HG03280 (cell line): ENCODE results near the gene C9orf85.
"Not testable (repeated sequence)": the region's sequence is repeated elsewhere in the genome, so short reads cannot be mapped to it uniquely, and the experiment has no call there.

Experiments used
- ATAC-seq: cut with Tn5 transposase; IDR thresholded peaks from one replicate; pipeline ENCODE4 v1.9.1; 2021; ENCODE audit warnings: mild to moderate bottlenecking, moderate library complexity; ENCODE audit not compliant: unreplicated experiment

Gene C9orf85

DNA sequence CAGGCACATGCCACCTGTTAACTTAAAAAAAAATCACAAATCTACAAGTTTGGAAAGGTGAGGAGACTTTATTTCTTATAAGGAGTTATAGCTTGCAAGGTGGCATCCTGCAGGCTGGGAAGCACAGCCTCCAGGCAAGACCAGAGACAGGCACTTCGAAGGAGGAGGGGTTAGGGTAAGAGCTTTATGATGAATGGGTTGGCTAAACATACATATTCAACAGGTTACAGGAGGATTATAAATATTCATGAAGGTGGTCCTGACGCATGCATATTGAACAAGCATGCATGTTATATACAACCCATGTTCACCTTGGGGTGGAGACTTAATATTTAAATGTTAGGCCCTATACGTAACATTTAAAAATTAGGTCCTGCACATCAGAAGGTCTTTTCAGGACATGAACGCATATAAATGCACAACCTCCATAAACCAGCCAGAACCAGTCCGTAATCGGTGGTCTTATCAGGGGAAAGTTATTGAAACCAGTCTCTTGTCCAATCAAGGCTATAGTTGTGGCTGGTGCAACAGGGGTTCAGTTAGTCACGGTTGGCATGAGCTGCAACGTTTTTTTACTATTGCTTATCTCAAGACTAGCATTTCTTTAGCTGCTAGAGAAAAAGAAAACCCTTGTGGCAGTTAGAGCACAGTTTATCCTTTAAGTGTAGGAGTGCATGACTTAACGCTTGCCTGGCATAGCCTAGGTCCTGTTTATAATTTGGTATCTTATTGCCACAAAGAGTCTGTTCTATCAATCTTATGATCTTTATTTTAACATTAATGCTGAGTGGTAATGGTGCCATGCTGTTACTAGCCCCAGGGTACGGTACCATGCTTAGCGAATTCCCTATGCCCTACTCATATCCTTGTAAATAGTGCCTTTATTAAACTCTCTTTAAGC, 76.3 kb downstream of the C9orf85 start:
- no peak for ATAC-seq

DNA sequence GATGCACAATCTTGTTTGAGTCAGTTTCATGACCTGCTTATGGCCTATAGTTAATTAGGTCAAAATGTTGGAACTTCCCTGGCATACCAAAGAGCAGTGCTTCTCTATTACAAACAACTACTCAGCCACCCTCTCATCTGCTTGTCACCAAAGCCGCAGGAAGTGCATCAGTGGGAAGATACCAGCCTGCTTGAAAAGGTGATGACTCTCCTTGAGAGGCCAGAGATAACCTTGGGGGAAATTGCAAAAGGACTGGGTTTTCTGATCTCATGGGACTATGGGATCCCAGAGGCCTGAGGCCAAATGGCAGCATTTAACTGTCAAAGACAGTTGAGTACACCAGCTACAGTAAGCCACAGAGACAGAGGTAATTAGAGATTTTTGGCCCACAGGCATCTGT, 79.0 kb downstream of the C9orf85 start:
- ATAC-seq, result no peak

DNA sequence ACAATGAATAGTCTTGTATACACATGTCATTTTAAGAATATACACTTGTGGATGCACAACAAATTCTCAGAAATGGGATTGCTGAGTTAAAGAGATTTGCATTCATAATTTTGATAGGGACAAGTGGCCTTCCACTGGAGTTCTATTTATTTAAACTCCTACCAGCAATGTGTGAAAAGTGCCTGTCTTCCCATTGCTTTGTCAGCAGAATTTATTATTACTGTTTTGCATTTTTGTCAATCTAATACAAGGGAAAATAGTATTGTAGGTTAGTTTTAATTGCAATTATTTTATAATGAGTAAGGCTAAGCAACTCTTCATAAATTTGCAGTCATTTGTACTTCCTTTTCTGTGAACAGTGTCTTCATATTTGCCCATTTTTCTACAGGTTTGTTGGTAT, 94.0 kb downstream of the C9orf85 start:
- no peak for ATAC-seq

DNA sequence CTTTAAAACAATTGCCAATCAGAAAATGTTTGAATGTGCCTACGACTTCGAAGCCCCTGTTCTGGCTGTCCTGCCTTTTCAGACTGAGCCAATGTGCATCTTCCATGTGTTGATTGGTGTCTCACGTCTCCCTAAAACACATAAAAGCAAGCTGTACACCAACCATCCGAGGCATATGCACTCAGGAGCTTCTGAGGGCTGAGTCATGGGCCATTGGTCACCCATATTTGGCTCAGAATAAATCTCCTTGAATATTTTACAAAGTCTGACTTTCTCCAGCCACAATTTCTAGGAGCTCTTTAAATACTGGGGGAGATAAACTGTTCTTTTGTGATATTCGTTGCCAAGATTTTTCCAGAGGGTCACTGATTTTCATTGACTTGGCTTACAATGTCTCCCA, 95.1 kb downstream of the C9orf85 start:
- no peak for ATAC-seq

DNA sequence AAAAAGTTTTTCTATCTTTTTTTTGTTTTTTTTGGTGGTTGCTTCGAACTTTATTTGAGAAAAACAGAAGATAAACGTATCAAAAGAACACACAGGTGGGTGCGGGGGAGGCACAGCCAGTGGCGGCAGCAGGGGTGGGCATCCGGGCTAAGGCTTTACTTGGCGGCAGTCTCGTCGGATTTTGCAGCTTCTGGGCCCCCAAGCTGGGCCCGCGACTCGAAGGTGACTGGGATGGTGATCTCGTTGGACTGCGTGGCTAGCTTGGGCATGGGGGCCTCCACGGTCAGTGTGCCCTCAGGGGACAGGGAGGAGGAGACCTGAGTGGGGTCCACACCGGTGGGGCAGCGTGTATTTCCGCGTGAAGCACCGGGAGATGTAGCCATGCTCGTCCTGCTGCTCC, 96.3 kb downstream of the C9orf85 start:
- not testable (repeated sequence) for ATAC-seq

DNA sequence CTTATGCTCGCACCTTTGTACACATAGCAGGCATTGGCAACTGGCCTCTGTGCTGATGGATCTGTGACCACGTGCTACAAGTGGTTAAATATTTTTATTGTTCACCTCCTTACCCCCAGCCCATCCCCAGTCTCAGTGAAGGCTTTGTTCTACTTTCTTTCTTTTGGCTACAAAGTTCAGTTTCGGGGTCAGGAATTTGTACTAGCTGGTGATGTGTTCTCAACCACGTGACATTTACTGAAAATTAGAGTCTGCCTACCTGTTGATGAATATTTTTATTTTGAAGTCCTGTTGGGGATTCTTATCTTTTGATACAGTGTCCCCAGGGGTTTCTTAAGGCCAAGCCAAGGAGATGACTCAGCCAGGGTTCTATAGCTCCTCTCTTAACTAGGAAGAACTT, 101.2 kb downstream of the C9orf85 start:
- no peak for ATAC-seq

DNA sequence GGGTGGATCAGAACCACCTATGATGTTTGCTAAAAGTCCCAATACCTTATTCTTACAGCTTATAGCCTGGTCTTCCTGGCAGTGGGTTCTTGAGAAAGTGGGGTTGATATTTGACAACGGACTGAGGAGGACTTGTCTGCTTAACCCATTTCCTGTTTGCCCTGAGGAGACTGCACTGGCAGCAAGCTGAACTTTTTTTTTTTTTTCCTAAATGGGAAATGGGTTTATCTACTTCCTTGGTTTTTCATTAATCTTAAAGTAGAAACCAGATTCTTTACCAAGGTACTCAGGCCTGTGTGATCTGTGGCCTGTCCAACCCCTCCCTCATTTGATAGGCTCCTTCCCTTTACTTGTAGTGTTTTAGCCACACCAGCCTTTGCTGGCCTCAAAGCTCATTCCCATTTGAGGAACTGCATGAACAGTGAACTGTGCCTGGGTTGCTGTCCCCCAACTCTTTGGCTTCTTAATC, 101.9 kb downstream of the C9orf85 start:
- ATAC-seq, result no peak

DNA sequence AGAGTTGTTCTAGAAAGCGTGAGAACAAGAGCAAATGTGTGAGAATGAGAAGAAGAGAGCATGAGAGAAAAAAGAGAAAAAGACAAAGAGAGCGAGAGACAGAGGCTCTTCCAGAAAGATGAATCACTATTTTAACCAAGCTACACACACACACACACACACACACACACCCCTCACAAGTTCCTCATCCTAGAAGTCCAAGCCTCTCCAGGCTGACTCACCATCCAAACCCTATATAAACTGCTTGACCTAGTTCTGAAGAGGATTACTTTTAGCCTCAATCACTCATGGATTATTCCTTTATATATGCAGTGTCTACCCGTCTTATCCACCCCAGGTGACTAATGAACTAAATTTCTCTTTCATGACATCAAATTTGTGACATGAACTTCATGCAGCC, 111.4 kb downstream of the C9orf85 start:
- ATAC-seq, result no peak
